DMS79 (cell line): ENCODE results near the gene CD1D.
"Not testable (repeated sequence)": the region's sequence is repeated elsewhere in the genome, so short reads cannot be mapped to it uniquely, and the experiment has no call there.

Experiments used
- DNase-seq: peaks from one replicate; lab custom pipeline; 2025; lab: John Stamatoyannopoulos, UW

Gene CD1D

DNA sequence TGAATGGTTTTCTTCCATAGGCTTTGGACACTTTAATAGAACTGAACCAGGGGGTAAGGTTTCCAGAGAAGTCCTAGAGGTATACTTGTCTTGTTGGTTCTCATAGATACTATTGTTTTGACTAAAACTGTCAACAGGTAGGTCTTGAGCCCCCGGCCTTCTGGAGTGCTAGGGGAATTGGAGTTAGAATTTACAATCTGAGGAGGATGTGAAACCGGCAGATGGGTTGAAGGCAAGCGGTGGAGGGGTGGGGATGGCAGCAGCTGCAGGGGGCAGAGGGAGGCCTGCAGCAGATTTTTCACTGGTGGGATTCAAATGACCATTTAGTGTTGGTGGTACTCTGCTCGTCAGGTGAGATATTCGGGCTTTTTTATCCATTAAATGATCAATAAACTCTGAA, 4.3 kb upstream of the CD1D start:
- DNase-seq, result no peak

DNA sequence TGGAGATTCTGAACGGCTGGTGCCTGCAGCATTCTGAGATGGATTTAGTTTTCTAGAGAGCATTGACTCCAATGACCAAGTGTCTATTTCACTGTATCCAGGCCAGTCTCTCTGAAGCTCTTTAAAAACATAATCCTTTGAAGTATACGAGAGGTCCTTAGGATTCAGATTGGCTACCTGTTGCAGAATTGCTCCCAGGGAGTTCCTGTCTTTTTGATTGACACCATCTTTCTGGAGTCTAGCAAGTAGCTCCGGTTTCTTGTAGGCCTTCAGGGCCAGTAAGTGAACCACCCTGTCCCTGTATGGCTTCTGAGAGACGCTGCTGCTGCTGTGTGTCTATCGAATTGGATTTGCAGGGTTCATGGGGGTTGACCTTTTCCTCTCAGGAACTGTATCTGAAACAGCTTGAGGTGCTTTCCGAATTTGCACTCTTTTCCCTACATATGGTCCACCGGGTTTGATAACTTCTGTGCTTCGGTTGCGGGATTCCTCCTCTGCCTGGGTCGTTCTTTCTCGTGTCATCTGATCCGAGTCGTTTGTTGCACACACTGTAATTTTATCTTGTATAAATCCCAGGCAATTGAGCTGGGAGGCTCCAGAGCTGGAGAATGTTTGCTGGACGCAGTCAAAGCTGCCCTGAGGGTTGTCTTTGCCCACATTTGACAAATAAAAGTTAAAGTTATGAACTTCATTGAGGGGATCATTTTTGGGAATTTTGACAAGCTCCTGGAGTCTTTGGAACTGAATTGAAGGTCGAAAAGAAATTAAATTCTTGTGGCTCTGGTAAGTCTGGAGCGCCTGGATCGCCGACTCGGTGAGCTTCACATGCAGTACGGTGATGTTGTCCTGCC, 3.6 kb upstream of the CD1D start:
- not testable (repeated sequence) for DNase-seq

DNA sequence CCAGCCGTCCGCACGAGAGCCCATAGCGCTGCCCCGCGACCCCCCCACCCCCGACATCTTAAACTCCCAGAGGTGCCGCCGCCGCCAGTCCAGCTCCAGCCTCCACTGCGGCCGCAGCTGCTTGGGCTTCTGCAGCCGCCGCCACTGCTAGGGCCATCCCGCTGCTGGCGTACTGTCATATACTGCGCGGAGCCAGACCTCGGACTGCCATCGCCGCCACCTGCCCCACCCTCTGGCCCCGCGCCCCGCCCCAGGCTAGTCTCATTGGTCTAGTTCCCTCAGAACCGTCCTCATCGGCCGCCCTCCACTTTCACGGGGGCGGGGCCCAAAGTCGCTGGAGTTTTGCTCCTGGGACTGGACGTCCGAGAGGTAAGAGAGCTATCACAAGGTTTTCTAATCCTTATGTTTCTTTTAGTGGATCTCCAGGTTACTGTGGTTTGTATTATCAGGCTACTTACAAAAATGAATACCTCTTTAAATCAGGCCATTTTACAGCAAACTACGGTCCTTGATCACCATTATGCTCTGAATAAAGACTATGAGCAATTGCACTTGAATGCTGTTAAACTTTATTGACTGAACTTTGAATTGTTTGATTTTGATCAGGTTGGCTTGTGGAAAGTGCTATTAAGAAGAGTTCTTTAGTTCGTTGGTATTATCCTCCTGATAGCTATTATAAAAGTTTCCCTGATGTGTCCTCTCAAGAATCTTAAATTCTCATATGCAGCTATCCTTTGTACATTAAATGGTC, 2.8 kb upstream of the CD1D start:
- no peak for DNase-seq

GRCh38 chr1:158179301-158180041, 1.2 kb upstream of the CD1D start:
- DNase-seq, result no peak

DNA sequence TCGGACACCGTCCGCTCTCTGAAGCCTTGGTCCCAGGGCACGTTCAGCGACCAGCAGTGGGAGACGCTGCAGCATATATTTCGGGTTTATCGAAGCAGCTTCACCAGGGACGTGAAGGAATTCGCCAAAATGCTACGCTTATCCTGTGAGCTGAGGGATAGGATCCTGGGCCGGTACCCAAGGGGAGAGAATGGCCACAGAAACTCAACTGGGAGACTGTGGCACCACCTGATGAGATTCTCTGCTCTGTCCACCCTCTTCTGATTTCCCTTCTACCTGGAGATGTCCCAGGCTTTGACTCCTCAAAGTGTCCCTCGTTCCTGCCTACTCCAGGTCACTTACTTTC, 855 bp downstream of the CD1D start:
- DNase-seq, result no peak

- no peak for DNase-seq
Observed at GRCh38 chr1:158185770-158186169, 5.1 kb downstream of the CD1D start.

DNA sequence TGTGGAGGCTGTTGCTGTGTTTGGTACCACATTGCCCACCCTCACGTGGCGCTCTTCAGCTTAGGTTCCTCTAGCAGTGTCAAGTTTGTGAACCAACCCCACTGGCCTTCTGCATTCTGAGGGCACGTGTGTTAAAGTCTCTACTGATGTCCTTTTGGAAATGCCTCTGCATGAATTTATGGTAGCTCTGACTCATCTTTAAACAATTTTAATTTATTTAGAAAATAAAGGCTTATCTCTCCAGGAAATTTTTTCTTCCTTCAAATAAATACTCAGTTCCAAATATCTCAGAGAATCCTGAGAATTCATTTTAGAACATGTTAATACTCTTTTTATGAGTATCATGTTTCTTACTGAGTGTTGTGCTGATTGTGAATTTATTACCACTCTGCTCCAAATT, 5.5 kb downstream of the CD1D start:
- DNase-seq, result no peak

DNA sequence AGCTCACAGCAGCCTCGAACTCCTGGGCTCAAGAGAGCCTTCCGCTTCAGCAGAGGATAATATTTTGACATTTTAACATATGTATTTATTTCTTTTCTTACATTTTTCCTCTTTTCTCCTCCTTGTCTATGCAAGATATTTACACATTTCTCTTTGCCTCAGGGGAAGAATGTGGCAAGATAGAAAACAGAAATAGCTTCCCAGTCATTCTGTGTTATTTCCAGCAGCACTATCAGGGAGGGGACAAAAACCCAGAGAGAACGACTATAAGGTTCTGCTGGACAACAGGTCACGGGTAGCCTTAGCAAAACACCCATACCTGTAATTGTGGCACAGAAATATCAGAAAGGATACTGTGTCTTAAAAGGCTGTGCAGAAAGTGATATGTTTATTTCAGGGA, 7.9 kb downstream of the CD1D start:
- no peak for DNase-seq

DNA sequence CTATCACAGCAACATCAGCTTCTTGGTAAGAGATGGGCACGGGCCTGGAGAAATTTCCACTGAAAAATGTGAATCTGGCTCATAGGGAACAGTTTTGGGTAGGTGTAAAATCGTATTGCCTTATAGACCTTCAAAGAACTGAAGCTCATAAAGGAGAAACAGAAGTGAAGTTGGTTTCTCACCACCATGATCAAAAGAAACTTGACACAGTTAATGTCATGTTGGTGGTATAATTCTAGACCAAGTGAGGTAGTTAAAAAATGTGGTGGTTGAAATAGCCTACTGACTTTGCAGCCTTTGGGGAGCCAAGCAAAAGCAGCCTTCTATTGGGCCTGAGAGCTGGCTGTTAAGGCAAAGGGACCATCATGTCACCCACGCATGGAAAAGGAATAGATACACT, 8.9 kb downstream of the CD1D start:
- no peak for DNase-seq

DNA sequence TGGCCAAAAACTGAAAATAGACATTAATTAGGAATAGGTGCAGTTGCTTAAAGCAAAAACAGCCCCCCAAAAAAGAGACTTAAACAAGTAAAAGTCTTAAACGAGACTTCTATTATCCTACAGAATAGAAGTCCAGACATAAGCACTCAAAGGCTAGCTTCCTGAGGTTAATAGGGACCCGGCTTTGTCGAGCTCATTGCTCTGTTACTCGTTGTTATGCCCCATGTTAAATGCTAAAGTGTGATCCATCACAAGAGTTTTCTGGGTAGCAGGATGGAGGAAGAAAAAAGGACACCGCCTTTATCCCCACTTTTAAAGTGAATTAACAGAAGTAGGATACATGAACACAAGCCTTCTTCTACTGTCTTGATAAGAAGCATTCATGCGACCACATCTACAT, 10.6 kb downstream of the CD1D start:
- DNase-seq, result no peak

GRCh38 chr1:158196461-158196860, 15.8 kb downstream of the CD1D start:
- no peak for DNase-seq

- DNase-seq, result no peak
Observed at GRCh38 chr1:158199849-158200248, 19.2 kb downstream of the CD1D start.

GRCh38 chr1:158200527-158200926, 19.8 kb downstream of the CD1D start:
- no peak for DNase-seq

- no peak for DNase-seq
Observed at GRCh38 chr1:158203693-158204457, 23.2 kb downstream of the CD1D start.

- DNase-seq, result no peak
Observed at GRCh38 chr1:158204458-158204827, 23.7 kb downstream of the CD1D start.

- DNase-seq, result no peak
Observed at GRCh38 chr1:158208586-158209116, 28.0 kb downstream of the CD1D start.

- DNase-seq, result no peak
Observed at GRCh38 chr1:158212320-158212719, 31.6 kb downstream of the CD1D start.

GRCh38 chr1:158223445-158223844, 42.8 kb downstream of the CD1D start:
- not testable (repeated sequence) for DNase-seq

DNA sequence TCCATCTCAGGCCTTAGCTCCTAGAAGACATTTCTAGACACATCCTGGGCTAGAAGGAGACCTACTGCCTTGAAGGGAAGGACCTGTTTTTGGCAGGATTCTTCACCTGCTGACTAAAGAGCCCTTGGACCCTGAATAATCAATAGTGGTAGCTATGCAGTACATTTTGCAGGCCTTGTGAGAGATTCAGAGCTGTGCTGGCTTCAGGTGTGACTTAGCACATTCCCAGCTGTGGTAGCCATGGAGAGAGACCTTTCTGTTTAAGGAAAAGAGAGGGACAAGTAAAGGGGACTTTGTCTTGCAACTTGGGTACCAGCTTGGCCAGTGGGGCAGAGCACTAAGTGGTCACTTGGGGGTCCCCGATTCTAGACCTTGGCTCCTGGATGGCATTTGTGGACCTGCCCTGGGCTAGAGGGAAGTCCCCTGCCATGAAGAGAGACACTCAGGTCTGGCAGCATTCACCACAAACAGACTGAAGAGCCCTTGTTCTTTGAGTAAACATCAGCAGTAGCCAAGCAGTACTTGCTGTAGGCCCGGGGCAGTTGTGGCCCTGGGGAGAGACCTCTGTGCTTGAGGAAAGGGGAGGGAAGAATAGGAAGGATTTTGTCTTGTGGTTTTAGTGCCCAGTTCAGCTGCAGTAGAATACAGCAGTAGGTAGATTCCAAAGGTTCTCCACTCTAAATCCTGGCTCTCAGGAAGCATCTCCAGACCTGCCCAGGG, 47.4 kb downstream of the CD1D start:
- DNase-seq, result no peak
